Naive B cell (primary cell): ENCODE results near the gene TSR3. TPM values are rescaled to one million over a fixed set of nuclear protein-coding genes. Genes with fewer than 3 reads are reported as not detected.

ENCODE experiments used
- ATAC-seq, 2 donors: fragments of 150-1000 bp; cut with Tn5 transposase; 2 replicates each; pipeline ENCODE4 v1.10.0; 2021; ENCODE audit warnings: low read depth in 2 of 2, mild to moderate bottlenecking in 2 of 2, moderate library complexity in 2 of 2
- DNase-seq: peaks from one replicate; pipeline ENCODE4 v3.0.0; 2022
- H3K27ac Mint-ChIP-seq, 6 donors: one replicate each; pipeline ENCODE4 v1.8.0; 2020 to 2022; ENCODE audit warnings: mild to moderate bottlenecking in 6 of 6, mixed read lengths in 6 of 6, moderate library complexity in 5 of 6, inconsistent platforms in 2 of 6
- H3K27me3 Mint-ChIP-seq, 3 donors: one replicate each; pipeline ENCODE4 v1.8.0; 2021 to 2022; ENCODE audit warnings: mixed read lengths in 3 of 3, mild to moderate bottlenecking in 1 of 3
- H3K36me3 Mint-ChIP-seq, 2 donors: one replicate each; pipeline ENCODE4 v1.8.0; 2020 to 2022; ENCODE audit warnings: mixed read lengths in 2 of 2, inconsistent platforms in 1 of 2, mild to moderate bottlenecking in 1 of 2
- H3K4me1 Mint-ChIP-seq, 3 donors: one replicate each; pipeline ENCODE4 v1.8.0; 2020 to 2022; ENCODE audit warnings: mixed read lengths in 3 of 3, inconsistent platforms in 1 of 3, mild to moderate bottlenecking in 1 of 3, moderate library complexity in 1 of 3
- H3K4me3 Mint-ChIP-seq, 8 donors: one replicate each; pipeline ENCODE4 v1.8.0; 2020 to 2022; ENCODE audit warnings: mild to moderate bottlenecking in 8 of 8, mixed read lengths in 8 of 8, moderate library complexity in 8 of 8, inconsistent platforms in 2 of 8
- H3K9me3 Mint-ChIP-seq, 7 donors: one replicate each; pipeline ENCODE4 v1.8.0; 2020 to 2022; ENCODE audit warnings: mixed read lengths in 7 of 7, mild to moderate bottlenecking in 5 of 7, inconsistent platforms in 2 of 7, moderate library complexity in 1 of 7
- polyA plus RNA-seq, 6 donors: library from polyadenylated mRNA; unstranded; fragments of 300-500 nt; fragmentation: Illumina TruSeq; gene quantifications; one replicate each; pipeline ENCODE4 v1.2.3, GENCODE V29; 2021; ENCODE audit warnings: low read depth in 6 of 6

Gene TSR3
- polyA plus RNA-seq, 6 donors from 2014 or later: 87.9 to 103 (median 99.1) TPM

GRCh38 chr16:1355591-1355990 lies 3.9 kb upstream of the TSR3 start:
- H3K27ac Mint-ChIP-seq: peak overlapping the region in 1 of 6 donors; percentile 59
- H3K4me1 Mint-ChIP-seq: peaks cover 28 to 37% (median 31%) of the 10 kb centered on the region in 3 donors

GRCh38 chr16:1354815-1355540 lies 3.3 kb upstream of the TSR3 start:
- Mint-ChIP-seq H3K27me3 (no peaks in the 10 kb centered on the region), H3K9me3 (no peaks in the 10 kb centered on the region), H3K36me3 (no peaks in the 10 kb centered on the region), H3K4me3 (peak overlapping the region in 4 of 8 donors; percentile 37 to 72 (median 53)), H3K4me1 (peaks cover 31 to 43% (median 34%) of the 10 kb centered on the region in 3 donors), H3K27ac (peak overlapping the region in 1 of 6 donors; percentile 59)
- DNase-seq (no peak), ATAC-seq (no peak)

More at GRCh38 chr16:1355591-1355990, 3.9 kb upstream of the TSR3 start:
- Mint-ChIP-seq H3K4me3 (peak overlapping the region in 2 of 8 donors; percentile 47 to 71), H3K36me3 (no peaks in the 10 kb centered on the region), H3K9me3 (no peaks in the 10 kb centered on the region), H3K27me3 (no peaks in the 10 kb centered on the region)
- DNase-seq (no peak), ATAC-seq (no peak)

- Mint-ChIP-seq H3K27ac (peak overlapping the region in 4 of 6 donors; percentile 59 to 82 (median 79)), H3K27me3 (no peaks in the 10 kb centered on the region), H3K36me3 (no peaks in the 10 kb centered on the region), H3K4me1 (peaks cover 27 to 44% (median 32%) of the 10 kb centered on the region in 3 donors), H3K4me3 (peak overlapping the region; percentile 70 to 93 (median 82)), H3K9me3 (no peaks in the 10 kb centered on the region)
- peak; percentile 13 to 22 for ATAC-seq
- no peak for DNase-seq
These were observed 480 bp downstream of the TSR3 start for GRCh38 chr16:1351215-1351581.

- peak overlapping the region; percentile 70 to 93 (median 82) for H3K4me3 Mint-ChIP-seq
- H3K27ac Mint-ChIP-seq: peak overlapping the region in 2 of 6 donors; percentile 59 to 77
- peaks cover 26 to 40% (median 31%) of the 10 kb centered on the region in 3 donors for H3K4me1 Mint-ChIP-seq
- DNase-seq (no peak), ATAC-seq (no peak)
- no peaks in the 10 kb centered on the region for H3K9me3 Mint-ChIP-seq
- H3K27me3 Mint-ChIP-seq: no peaks in the 10 kb centered on the region
- no peaks in the 10 kb centered on the region for H3K36me3 Mint-ChIP-seq
These were observed 987 bp downstream of the TSR3 start for GRCh38 chr16:1350691-1351090.

GRCh38 chr16:1349951-1350350 lies 1.7 kb downstream of the TSR3 start:
- no peaks in the 10 kb centered on the region for H3K9me3 Mint-ChIP-seq
- DNase-seq (no peak), ATAC-seq (no peak)
- peak overlapping the region in 3 of 6 donors; percentile 11 to 77 (median 37) for H3K27ac Mint-ChIP-seq
- peaks cover 18 to 33% (median 26%) of the 10 kb centered on the region in 3 donors for H3K4me1 Mint-ChIP-seq
- H3K36me3 Mint-ChIP-seq: no peaks in the 10 kb centered on the region
- H3K27me3 Mint-ChIP-seq: no peaks in the 10 kb centered on the region
- peak overlapping the region; percentile 70 to 93 (median 82) for H3K4me3 Mint-ChIP-seq

- Mint-ChIP-seq H3K4me3 (peak overlapping the region in 3 of 8 donors; percentile 82 to 93 (median 90)), H3K27me3 (no peaks in the 10 kb centered on the region), H3K4me1 (peaks cover 14 to 33% (median 26%) of the 10 kb centered on the region in 3 donors), H3K36me3 (no peaks in the 10 kb centered on the region), H3K9me3 (no peaks in the 10 kb centered on the region), H3K27ac (no peak overlapping the region)
- ATAC-seq (no peak), DNase-seq (no peak)
These were observed 2.3 kb downstream of the TSR3 start for GRCh38 chr16:1349351-1349750.

- peaks cover 14 to 33% (median 23%) of the 10 kb centered on the region in 3 donors for H3K4me1 Mint-ChIP-seq
- no peaks in the 10 kb centered on the region for H3K36me3 Mint-ChIP-seq
- H3K4me3 Mint-ChIP-seq: peak overlapping the region in 6 of 8 donors; percentile 9 to 93 (median 43)
- DNase-seq: no peak
- no peaks in the 10 kb centered on the region for H3K27me3 Mint-ChIP-seq
- ATAC-seq: no peak
- H3K27ac Mint-ChIP-seq: peak overlapping the region in 1 of 6 donors; percentile 42
- no peaks in the 10 kb centered on the region for H3K9me3 Mint-ChIP-seq
These were observed 2.8 kb downstream of the TSR3 start for GRCh38 chr16:1348926-1349325.

GRCh38 chr16:1348441-1348840 lies 3.2 kb downstream of the TSR3 start:
- H3K27me3 Mint-ChIP-seq: no peaks in the 10 kb centered on the region
- no peaks in the 10 kb centered on the region for H3K9me3 Mint-ChIP-seq
- no peak overlapping the region for H3K27ac Mint-ChIP-seq
- H3K4me1 Mint-ChIP-seq: peaks cover 12 to 30% (median 19%) of the 10 kb centered on the region in 3 donors
- peak overlapping the region in 1 of 8 donors; percentile 93 for H3K4me3 Mint-ChIP-seq
- no peak for ATAC-seq
- no peak for DNase-seq
- H3K36me3 Mint-ChIP-seq: no peaks in the 10 kb centered on the region

- H3K27ac Mint-ChIP-seq: no peak overlapping the region
- no peaks in the 10 kb centered on the region for H3K36me3 Mint-ChIP-seq
- DNase-seq: no peak
- no peaks in the 10 kb centered on the region for H3K9me3 Mint-ChIP-seq
- peaks cover 13 to 30% (median 19%) of the 10 kb centered on the region in 3 donors for H3K4me1 Mint-ChIP-seq
- ATAC-seq: no peak
- no peak overlapping the region for H3K4me3 Mint-ChIP-seq
- H3K27me3 Mint-ChIP-seq: no peaks in the 10 kb centered on the region
These were observed 3.7 kb downstream of the TSR3 start for GRCh38 chr16:1347962-1348361.

- Mint-ChIP-seq H3K27ac (peak overlapping the region in 1 of 6 donors; percentile 62), H3K4me3 (peak overlapping the region in 1 of 8 donors; percentile 44), H3K36me3 (no peaks in the 10 kb centered on the region), H3K9me3 (no peaks in the 10 kb centered on the region), H3K27me3 (no peaks in the 10 kb centered on the region), H3K4me1 (peaks cover 13 to 30% (median 23%) of the 10 kb centered on the region in 3 donors)
- ATAC-seq (no peak), DNase-seq (no peak)
These were observed 4.3 kb downstream of the TSR3 start for GRCh38 chr16:1347286-1347855.

- H3K9me3 Mint-ChIP-seq: no peaks in the 10 kb centered on the region
- no peaks in the 10 kb centered on the region for H3K36me3 Mint-ChIP-seq
- ATAC-seq (no peak), DNase-seq (no peak)
- peak overlapping the region in 1 of 8 donors; percentile 25 for H3K4me3 Mint-ChIP-seq
- no peak overlapping the region for H3K27ac Mint-ChIP-seq
- H3K4me1 Mint-ChIP-seq: peaks cover 10 to 31% (median 28%) of the 10 kb centered on the region in 3 donors
- no peaks in the 10 kb centered on the region for H3K27me3 Mint-ChIP-seq
These were observed 5.0 kb downstream of the TSR3 start for GRCh38 chr16:1346422-1347285.

GRCh38 chr16:1345651-1346421 lies 5.8 kb downstream of the TSR3 start:
- DNase-seq (no peak), ATAC-seq (no peak)
- no peaks in the 10 kb centered on the region for H3K36me3 Mint-ChIP-seq
- H3K9me3 Mint-ChIP-seq: no peaks in the 10 kb centered on the region
- H3K27me3 Mint-ChIP-seq: no peaks in the 10 kb centered on the region
- H3K4me3 Mint-ChIP-seq: no peak overlapping the region
- H3K4me1 Mint-ChIP-seq: peaks cover 10 to 28% (median 26%) of the 10 kb centered on the region in 3 donors
- no peak overlapping the region for H3K27ac Mint-ChIP-seq

- H3K4me3 Mint-ChIP-seq: no peak overlapping the region
- no peaks in the 10 kb centered on the region for H3K9me3 Mint-ChIP-seq
- DNase-seq (no peak), ATAC-seq (no peak)
- no peak overlapping the region for H3K27ac Mint-ChIP-seq
- no peaks in the 10 kb centered on the region for H3K36me3 Mint-ChIP-seq
- H3K27me3 Mint-ChIP-seq: no peaks in the 10 kb centered on the region
- H3K4me1 Mint-ChIP-seq: peaks cover 13 to 20% (median 19%) of the 10 kb centered on the region in 3 donors
These were observed 6.6 kb downstream of the TSR3 start for GRCh38 chr16:1345087-1345486.
